ENCODE data around the gene RNF217.
"Not testable (repeated sequence)": the region's sequence is repeated elsewhere in the genome, so short reads cannot be mapped to it uniquely, and the experiment has no call there.

The RNF217 gene

DNA sequence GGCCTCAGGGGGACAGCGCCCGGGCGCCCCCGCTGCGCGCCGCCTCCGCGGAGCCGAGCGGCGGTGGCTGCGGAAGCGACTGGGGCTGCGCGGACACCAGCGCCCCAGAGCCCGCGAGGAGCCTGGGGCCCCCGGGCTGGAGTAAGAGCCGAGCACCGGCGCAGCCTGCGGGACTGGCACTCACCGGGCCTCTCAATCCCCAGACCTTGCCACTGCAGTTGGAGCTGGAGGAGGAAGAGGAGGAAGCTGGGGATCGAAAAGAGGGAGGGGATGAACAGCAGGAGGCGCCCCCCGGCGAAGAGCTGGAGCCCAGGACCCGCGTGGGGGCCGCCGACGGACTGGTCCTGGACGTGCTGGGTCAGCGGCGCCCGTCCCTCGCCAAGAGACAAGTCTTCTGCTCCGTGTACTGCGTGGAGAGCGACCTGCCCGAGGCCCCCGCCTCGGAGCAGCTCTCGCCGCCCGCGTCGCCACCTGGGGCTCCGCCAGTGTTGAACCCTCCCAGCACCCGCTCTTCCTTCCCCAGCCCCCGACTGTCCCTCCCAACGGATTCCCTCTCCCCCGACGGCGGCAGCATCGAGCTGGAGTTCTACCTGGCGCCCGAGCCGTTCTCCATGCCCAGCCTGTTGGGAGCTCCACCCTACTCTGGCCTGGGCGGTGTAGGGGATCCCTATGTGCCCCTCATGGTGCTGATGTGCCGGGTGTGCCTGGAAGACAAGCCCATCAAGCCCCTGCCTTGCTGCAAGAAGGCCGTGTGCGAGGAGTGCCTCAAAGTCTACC is 590 bp downstream of the RNF217 start:
- in situ Hi-C loops (cut with MboI; ENCODE audit: low sequenced_read_pairs), result no loop called here

DNA sequence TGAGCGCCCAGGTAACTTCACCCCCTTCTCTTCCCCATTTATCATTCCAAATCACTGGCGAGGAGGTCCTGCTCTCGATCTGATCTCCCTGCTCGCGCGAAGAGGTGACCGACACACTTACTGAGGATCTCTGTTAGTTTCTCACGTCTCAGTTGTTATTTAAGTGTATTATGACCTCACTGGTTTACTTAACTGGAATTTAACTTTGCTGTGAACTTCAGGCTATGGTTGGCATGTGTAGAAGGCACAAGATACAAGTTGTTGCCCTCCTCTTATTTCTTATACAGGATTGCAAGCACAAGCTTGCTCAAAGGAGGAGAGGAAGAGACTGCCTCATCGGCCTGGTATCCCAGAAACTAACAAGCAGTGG is 1.2 kb downstream of the RNF217 start:
- in situ Hi-C loops (cut with MboI; ENCODE audit: low sequenced_read_pairs), result no loop called here

DNA sequence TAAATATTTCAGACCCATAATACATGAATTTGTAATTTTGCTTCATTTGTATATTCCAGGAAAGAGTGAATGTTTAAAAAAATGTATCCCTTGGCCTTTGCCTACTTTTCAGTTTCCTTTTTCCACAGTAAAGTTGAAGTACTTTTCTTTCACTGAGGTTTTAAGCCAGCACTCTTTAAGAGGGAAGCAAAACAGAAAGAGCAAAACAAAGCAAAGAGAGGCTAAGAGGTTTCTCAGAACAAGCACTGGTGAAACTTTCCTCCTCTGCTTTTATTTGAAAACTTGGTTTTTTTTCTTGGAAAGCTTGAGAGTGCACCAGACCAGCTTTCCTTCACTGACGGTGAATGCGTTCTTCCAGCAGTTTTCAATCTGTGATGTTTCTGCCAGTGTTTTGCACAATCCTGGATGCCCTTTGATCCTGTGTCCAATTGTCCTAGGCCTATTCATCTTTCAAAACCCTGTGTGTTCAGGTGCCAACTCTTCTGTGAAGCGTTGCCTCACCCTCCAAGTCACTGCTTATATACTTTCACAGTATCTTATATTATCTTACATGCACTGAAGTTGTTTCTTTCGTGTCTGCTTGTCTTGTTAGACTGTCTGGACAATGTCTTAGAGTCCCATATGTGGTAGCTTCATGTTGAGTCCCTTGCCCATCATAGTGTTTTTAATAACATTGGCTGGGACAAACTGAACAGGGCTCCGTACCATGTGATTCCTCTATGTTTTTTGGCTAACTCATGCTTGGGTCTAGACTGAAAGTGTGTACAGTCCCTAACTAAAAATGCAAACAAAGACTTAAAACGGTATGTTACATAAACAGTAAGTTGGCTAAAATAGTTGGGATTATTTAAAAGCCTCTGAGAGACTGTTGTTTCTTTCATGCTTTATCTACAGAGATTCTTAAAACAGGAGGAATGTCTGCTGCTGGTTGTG is 1.9 kb downstream of the RNF217 start:
- in situ Hi-C loops (cut with MboI; ENCODE audit: low sequenced_read_pairs), result no loop called here

DNA sequence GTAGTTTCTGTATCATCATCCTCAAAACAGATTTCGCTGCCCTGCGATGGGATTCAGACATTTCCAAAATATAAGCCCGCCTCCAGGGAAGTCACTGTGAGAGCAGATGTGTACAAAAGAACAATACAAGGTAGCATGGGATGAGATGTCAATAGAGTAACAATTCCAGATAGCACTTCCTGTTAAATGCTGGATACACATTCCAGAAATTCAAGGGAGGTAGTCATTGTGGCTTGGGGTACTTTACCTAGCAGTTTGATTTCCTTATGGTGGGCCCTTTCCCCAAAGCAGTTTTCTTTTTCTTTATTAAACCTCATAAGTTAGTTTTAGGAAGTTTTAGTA is 2.5 kb downstream of the RNF217 start:
- in situ Hi-C loops (cut with MboI; ENCODE audit: low sequenced_read_pairs), result no loop called here

DNA sequence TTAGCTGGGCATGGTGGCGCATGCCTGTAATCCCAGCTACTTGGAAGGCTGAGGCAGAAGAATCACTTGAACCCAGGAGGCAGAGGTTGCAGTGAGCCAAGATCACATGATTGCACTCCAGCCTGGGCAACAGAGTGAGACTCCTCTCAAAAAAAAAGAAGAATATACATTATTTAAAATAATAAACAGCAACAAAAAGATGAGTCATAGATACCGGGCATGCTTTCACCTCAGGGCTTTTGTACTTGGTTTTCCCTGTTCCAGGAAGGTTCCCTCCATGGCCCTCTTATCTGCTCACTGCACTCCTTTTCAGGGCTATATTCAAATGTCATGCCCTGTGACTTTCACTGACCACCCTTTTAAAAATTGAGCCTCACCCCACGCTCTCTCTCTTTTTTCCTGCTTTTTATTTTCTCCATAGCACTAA is 3.2 kb downstream of the RNF217 start:
- in situ Hi-C loops (cut with MboI; ENCODE audit: low sequenced_read_pairs), result not testable (repeated sequence)

DNA sequence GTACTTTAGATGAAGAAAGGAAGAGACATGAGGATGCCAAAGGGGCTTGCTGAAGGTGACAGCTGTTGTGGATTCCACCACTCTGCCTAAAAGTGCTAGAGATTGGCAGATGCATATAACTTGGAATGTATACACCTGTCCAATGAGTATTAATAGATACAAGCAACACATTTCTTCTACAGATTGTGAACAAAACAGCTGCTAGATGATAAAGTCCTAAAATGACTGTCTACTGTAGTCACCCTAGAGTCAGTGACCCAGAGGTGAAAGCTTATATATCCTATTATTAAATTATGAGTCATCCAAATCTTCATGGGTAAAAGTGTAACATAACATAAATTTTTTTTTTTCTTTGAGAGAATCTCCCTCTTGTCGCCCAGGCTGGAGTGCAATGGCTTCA is 5.2 kb downstream of the RNF217 start:
- in situ Hi-C loops (cut with MboI; ENCODE audit: low sequenced_read_pairs), result no loop called here

DNA sequence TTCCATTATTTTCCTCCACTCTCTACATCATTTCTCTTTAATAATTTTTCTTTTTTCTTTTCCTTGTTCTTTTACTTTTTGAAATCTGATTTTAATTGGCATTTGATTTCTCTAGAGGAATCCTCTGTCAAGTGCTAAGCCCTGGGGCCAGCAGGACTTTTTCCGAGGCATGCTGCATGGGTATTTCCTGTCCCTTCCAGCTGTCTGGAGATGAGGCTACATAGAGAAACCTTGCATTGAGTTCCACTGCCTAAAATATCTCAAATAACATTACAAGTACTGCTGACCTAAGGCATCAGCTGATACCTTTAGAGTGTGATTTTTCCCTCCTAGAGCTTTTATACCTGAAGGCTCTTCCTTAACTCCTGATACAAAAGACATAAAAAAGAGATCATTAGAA is 6.2 kb downstream of the RNF217 start:
- in situ Hi-C loops (cut with MboI; ENCODE audit: low sequenced_read_pairs), result no loop called here

DNA sequence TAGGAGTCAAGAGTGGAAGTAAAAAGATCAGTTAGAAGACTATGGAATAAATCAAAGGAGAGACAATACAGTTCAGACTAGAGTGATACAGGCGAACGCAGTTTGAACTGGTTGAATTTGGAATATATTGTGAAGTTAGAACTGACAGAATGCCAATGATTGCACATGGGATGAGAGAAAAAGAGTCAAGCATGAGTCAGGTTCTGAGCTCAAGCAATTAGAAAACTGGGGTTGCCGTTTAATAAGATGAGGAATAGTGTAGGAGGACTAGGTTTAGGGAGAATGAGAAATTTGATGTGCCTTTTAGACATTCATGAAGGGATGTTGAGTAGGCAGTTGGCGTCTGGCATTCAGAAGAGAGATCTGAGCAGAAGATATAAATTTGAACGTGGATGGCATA is 8.0 kb downstream of the RNF217 start:
- in situ Hi-C loops (cut with MboI; ENCODE audit: low sequenced_read_pairs), result no loop called here

DNA sequence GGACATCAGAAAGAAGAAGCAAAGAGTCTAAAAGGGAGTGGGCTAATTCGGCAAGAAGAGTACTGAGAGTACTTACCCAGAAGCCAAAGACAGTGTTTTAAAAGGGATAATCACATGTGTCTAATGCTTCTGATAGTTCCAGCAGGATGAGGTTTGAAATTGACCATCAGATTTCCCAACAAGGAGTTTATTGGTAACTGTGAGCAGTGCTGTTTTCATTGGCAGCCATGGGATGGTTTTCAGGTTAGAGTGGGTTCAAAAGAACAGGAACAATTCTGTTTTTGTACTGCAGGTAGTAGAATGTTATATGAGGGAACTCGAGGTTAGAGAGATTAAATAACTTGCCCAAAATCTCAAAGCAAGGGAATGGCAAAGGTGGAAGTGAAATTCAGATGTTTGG is 8.5 kb downstream of the RNF217 start:
- in situ Hi-C loops (cut with MboI; ENCODE audit: low sequenced_read_pairs), result no loop called here

DNA sequence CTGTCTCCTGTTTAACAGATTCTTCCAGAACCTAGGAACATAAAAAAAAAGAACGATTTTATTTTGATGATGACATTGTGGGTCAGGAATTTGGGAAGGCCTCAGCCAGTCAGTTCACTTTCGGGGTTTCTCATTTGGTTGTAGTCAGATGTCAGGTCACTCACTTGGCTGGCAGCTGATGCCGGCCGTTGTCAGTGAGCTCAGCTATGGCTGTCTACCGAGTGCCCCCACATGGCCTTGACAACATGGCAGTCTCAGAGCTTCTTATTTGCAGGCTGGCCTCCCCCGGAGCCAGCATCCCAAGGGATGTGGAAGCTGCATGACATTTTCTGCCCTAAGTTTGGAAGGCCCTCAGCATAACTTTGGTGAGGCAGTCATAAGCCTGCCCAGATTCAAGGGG is 11.5 kb downstream of the RNF217 start:
- in situ Hi-C loops (cut with MboI; ENCODE audit: low sequenced_read_pairs), result no loop called here

DNA sequence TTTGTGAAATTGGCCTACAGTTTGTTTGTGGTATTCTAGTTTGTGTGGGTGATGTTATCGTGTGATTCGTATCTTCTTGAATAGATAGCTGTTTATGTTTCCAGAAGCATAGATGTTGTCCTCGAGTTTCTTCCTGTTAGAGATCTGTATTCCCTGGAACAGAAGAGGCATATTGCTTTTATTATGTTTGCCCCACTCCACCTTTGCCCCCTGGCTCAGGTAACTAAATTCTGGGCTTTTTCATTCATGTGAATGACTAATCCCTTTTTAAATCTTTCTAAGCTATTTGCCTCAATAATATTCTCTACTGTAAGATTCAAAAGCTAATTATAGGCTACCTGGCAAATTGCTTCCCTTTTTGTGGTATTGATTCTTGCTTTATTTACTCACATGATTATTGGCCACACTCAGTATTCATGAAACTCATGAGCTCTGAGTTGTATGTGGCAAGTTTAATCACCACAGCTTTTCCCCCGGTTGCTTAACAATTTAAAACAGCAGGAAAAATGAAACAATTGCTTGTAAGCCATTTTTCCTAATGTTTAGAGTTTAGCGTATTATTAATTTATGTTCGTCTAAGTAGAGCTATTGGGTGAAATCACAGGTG is 12.6 kb downstream of the RNF217 start:
- in situ Hi-C loops (cut with MboI; ENCODE audit: low sequenced_read_pairs), result no loop called here

DNA sequence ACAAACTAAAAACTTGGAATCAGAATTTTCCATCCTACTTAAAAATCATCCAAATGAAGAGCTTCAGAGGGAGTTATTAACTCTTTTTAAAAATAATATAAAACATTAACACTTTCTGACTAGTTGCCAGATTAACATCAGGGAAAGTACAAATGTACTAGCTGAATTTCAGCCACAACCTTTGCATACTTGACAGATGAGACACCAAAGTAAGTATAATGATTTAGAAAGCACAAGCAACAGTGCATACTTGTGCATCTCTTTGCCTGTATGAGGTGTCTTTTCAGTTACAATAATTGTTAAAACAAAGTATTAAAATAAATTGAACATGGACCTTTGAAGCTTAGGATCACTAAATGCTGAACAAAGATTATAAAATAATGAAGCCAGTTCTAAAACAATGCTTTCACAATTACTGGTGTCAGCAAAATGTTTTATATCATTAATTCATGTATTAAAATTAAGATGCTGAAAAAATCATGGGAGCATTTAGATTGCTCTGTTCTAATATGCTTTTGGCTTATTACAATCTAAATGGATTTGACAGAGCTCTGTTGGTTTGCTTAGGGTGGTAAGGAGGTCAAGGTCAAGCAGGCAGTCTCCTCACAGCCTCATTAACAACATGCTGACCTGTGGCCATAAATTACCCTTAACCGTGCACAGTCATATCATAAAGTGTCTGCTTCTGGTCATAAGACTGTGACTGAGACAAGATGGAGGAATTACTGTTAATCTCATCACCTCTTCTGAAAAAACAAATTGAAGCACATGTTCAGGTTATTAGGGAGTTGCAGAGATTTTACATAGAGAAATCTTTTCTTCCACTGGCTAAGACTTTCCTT is 15.1 kb downstream of the RNF217 start:
- in situ Hi-C loops (cut with MboI; ENCODE audit: low sequenced_read_pairs), result no loop called here

DNA sequence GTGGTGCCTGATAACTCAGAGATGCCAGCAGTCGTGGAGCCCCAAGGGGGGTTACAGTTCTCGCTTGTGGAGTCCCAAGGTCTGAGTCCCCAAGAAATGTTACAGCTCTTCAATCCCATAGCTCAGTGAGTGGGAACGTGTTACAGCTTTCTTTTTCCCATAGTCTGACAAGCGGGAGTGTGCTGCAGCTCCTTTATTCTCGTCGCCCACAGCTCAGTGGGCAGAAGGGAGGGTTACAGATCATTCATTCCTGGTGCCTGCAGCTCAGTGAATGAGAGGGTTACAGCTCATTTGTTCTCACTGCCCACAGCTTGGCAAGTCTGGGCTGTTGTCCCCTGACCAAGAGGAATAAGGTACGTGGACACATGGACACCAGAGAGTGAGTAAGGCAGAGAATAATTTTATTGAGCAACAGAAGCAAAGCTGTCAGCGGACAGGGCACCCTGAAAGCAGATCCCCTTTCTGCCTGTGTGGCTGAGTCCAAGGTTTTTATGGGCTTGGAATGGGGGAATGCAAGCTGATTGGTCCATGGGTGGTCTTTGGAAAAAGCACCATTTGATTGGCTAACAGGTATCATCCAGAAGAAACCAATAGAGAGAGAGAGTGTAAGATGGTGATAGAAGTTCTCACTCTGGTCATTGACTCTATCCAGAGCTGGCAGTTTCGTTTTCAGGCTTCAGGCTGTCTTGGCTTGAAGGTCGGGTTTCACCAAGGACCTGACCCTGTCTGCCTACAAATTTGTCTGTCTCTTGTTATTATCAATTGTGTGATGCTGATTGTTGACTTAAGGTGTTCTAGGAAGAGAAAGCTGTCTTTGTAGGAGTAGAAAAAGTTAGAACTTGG is 16.4 kb downstream of the RNF217 start:
- in situ Hi-C loops (cut with MboI; ENCODE audit: low sequenced_read_pairs), result no loop called here

DNA sequence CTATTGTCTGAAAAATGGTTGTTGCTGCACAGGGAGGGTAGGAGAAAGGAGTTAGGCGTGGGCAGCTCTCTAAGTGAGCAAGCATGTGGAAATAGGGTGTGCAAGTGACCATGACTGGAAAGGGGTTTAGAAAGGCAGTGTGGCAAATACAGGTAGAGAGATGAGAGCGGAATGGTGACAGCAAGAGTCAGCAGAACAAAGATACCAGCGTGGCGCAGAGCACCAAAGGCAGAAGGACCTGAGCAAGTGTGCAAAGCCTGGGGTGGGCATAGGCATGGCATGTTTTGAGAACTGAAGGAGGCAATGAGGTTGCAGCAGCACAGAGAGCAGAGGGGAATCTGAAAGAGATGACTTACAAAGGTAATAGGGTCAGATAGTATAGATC is 17.0 kb downstream of the RNF217 start:
- in situ Hi-C loops (cut with MboI; ENCODE audit: low sequenced_read_pairs), result no loop called here

DNA sequence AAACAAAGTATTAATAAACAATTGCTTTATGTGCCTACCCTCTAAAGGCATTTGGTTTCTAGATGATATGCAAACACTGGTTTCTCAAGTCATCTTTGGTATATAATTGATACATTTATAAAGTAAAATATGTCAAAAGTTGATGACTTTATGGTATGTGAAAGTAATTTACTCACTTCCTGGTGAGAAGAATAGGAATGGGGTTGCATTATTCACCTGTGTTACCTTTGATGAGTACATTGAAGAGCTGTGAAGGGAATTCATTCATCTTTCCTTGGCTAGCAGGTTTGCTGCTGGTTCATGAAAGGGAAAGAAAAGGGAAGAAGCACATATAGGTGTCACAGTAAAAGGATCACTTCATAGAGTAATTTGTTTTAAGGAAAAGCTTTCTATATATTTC is 20.4 kb downstream of the RNF217 start:
- in situ Hi-C loops (cut with MboI; ENCODE audit: low sequenced_read_pairs), result no loop called here

DNA sequence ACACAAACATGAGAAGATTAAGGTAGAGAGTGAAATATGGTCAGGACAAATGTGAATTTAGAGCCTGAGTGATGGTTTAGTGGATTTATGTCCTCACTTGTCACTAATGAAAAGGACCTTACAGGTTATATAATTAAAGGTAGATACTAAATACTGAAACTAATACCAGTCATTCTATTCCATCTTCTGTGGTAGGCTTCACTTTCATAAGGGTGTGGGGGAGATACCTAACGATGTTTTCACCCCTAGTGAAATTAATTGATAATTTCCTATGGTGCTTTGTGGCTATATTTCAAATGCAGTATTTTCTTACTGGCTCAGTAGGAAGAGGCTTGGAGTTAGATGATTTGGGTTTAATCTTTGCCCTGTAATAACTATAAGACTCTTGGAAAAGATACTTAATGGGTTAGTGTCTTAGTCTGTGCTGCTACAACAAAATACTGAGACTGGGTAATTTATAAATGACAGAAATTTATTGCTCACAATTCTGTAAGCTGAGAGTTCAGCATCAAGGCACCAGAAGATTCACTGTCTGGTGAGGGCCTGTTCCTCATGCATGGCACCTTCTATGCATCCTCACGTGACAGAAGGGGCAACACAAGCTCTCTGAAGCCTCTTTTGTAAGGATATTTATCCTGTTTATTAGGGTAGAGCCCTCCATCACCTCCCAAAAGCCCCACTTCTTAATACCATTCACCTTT is 21.3 kb downstream of the RNF217 start:
- in situ Hi-C loops (cut with MboI; ENCODE audit: low sequenced_read_pairs), result no loop called here

DNA sequence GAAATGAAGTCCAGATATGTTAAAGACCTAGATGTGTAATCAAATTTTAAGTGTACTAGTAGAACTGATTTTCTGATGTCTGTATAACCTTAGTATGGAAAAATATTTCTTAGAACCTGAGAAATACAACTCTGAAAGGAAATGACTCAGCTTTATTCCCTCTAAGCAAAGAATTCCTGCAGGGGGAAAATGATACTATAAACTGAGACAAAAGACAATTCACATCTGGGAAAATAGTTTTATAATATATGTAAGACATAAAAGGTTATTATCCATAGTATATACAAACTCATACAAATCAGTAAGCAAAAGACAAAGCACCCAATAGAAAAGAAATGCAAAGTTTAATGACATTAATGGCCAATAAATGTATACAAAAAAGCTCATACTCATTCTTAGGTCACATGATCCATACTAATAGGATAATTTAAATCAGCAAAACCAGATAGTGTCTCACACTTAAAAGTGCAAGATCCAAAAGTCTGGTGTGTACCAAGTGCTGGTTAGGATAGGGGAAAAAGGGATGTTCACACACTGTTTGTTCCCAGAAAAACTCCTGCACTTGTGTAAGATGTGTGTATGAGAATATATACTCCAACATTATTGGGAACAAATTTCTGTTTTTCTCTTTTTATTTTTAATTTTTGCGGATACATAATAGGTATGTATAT is 22.6 kb downstream of the RNF217 start:
- in situ Hi-C loops (cut with MboI; ENCODE audit: low sequenced_read_pairs), result no loop called here

DNA sequence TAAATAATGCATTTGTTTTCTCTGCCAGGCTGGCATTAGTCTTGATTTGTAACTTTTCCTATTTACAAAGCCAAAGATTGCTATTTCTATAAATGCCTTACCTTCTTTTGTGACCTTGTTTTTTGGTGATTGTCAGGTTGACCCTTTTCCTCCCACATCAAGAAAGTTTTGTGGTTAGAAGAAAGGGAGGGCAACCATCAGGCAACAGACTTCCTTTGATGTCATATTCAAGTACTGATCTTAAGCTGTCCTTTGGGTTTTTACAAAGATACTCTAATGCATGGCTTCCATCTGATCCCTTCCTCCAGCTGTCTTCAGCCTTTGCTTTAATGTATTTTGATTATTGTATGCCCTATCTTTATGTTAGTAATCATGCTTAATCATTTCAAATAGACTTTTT is 23.9 kb downstream of the RNF217 start:
- in situ Hi-C loops (cut with MboI; ENCODE audit: low sequenced_read_pairs), result no loop called here

DNA sequence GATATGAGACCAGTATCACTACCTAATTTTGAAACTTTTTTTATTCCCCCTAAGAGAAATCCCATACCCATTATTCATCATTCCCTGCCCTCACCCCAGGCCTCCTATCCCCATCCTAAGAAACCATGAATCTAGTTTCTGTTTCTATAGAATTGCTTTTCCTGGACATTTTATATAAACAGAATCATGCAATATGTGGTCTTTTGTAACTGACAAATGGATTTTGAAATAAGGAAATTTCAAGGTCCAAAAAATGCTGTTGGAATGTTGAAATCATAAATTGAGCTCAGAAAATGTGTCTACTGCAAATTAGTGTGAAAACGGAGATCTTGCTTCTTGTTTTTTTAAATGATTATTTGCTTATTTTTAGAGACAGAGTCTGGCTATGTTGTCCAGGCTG is 25.1 kb downstream of the RNF217 start:
- in situ Hi-C loops (cut with MboI; ENCODE audit: low sequenced_read_pairs), result no loop called here
